ENCODE data around the gene FAM234A.

DNA sequence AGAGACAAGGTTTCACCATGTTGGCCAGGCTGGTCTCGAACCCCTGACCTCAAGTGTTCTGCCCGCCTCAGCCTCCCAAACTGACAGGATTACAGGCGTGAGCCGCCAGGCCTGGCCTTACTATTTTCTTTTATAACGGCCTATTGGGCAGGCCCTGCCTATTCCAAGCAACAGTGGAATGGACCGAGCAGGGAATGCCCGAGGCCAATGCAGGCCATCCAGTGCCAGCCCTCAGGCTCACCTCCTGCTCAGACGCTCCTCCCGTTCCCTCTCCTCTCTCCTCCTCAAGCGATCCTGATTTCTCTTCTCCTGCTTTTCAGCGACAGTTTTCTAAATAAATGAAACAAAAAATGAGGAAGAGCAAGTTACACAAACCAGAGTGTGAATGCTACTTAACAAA, 41.9 kb upstream of the FAM234A start:
- TF ChIP-seq, protein P1, sequence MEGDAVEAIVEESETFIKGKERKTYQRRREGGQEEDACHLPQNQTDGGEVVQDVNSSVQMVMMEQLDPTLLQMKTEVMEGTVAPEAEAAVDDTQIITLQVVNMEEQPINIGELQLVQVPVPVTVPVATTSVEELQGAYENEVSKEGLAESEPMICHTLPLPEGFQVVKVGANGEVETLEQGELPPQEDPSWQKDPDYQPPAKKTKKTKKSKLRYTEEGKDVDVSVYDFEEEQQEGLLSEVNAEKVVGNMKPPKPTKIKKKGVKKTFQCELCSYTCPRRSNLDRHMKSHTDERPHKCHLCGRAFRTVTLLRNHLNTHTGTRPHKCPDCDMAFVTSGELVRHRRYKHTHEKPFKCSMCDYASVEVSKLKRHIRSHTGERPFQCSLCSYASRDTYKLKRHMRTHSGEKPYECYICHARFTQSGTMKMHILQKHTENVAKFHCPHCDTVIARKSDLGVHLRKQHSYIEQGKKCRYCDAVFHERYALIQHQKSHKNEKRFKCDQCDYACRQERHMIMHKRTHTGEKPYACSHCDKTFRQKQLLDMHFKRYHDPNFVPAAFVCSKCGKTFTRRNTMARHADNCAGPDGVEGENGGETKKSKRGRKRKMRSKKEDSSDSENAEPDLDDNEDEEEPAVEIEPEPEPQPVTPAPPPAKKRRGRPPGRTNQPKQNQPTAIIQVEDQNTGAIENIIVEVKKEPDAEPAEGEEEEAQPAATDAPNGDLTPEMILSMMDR (IDR thresholded peaks at IDR 0.05) = no peak
- no peak for TF ChIP-seq POLR2A (IDR thresholded peaks at IDR 0.05)

Data from Peyer's patch (tissue), 4 donors.